Globus pallidus (tissue), 1 donor: Measurements from ENCODE around the gene GOLGA1.
"Not testable (repeated sequence)": the region's sequence is repeated elsewhere in the genome, so short reads cannot be mapped to it uniquely, and the experiment has no call there.

Source experiments
- DNase-seq: peaks from one replicate; pipeline ENCODE4 v3.0.0-alpha.2; 2015; ENCODE audit warnings: low spot score

The GOLGA1 gene

DNA sequence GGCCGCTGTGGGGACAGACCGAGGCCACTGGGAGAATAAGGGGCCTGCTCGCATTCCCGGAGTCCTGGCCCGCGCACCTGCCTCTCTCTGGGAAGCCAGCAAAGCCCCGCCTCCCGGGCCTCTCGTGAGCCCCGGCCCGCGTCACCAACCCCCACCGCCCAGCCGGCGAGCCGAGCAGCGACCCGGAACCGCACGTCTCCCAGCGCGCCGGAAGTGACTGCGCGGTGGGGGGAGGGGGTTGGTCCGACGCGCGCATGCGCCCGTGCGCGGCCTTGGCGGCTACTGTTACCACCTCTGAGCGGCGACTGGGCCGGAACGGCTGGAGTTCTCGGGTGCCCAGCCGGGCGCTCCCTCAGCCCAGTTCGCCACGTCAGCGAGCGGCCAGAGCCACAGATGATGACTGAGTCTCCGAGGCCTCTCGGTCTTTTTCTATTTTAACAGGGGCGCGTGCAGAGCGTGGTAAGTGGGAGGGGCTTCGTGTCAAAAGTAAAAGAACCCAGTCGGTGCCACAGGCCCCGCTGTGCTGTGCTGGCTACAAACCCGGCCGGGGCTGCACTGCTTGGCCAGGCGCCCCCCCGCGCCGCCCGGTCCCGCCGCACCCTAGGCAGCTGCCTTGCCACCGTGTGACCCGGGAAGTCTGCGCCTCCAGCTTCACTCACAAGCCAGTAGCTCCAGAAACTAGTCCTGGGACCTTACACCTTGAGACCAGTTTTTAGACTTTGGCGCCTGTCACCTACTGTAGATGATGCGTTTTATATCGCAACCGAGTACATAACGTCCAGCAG lies at the start of gene GOLGA1:
GOLGA1 (minus strand) TSS at position 190 of the 785 bp plus-strand sequence. CDS start 2,372 bp downstream, outside the sequence.
- DNase-seq, result peak; percentile 91

GRCh38 chr9:124983698-124984097 lies 42.8 kb upstream of the GOLGA1 start:
- DNase-seq, result no peak

- no peak for DNase-seq
These were observed 39.5 kb upstream of the GOLGA1 start for GRCh38 chr9:124980431-124980830.

DNA sequence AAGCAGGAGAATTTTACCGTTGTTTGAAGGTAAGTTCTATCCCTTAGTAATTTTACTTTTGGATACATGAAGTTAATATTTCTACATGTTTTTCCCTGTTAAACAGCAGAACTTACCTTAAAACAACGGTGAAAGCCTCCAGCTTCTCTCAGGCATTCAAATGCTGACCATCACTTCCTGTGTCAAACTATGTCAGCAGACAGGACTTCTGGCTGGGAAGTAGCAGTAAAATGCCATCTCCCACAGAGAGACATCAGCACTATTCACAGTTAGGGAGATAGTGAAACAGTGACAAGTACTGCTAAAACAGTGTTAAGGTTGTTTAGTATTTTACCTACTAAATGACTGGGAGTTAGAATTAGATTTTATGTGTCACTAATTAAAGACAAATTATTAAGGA lies 34.2 kb upstream of the GOLGA1 start:
- no peak for DNase-seq

- DNase-seq, result no peak
These were observed 32.9 kb upstream of the GOLGA1 start for GRCh38 chr9:124973807-124974206.

- no peak for DNase-seq
These were observed 31.4 kb upstream of the GOLGA1 start for GRCh38 chr9:124972241-124972770.

- no peak for DNase-seq
These were observed 28.5 kb upstream of the GOLGA1 start for GRCh38 chr9:124969401-124969800.

DNA sequence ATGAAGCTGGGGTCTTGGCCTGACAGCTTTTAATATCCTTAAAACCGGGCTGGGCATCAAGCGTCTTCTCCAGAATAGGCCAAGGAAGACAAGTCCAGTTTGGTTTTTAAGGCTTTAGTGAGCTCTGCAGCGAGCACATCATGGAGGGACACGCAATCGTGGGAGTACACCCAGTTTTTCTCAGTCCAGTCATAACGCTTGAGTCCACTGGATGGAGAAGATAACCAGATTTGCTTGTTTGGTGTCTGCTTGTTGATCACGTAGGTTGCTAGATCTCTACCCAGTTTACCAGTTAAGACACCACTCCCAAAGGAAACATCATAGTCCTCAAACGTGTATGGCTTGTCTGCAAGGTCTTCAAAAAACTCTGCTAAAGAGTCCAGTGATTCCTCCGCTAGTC lies 27.4 kb upstream of the GOLGA1 start:
- DNase-seq, result no peak

GRCh38 chr9:124965775-124966568 lies 25.1 kb upstream of the GOLGA1 start:
- not testable (repeated sequence) for DNase-seq

- no peak for DNase-seq
These were observed 23.7 kb upstream of the GOLGA1 start for GRCh38 chr9:124964604-124965003.

DNA sequence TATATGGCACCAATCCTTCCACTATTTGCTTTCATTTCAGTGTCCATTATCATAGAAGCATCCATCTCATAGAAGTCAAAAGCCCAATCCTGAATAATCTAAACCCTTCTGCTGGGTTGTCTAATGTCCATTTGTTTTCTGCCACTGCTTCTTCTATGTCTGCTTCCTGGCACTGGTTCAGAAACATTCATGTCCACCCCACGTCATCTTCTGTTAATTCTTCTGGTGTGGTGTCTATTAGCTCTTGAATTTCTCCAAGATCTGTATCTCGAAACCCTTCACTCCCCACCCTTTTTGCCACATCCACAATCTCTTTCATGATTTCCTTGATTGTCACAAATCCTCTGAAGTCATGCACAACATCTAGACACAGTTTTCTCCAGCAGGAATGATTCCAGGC lies 23.2 kb upstream of the GOLGA1 start:
- no peak for DNase-seq

- DNase-seq, result no peak
These were observed 19.5 kb upstream of the GOLGA1 start for GRCh38 chr9:124960409-124960752.

DNA sequence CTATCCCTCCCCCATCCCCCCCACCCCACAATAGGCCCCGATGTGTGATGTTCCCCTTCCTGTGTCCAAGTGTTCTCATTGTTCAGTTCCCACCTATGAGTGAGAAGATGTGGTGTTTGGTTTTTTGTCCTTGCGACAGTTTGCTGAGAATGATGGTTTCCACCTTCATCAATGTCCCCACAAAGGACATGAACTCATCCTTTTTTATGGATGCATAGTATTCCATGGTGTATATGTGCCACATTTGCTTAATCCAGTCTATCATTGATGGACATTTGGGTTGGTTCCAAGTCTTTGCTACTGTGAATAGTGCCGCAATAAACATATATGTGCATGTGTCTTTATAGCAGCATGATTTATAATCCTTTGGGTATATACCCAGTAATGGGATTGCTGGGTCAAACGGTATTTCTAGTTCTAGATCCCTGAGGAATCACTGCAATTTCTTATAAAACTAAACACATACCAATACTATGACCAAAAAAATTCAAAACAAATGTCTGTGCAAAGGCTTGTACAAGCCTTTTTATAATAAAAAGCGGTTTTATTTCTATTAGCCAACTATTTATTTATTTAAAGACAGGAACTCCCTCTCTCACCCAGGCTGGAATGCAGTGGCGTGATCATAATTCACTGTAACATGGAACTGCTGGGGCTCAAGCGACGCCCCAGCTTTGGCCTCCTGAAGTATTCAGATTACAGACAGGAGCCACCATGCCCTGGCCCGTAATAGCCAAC lies 19.0 kb upstream of the GOLGA1 start:
- not testable (repeated sequence) for DNase-seq

GRCh38 chr9:124954255-124954654 lies 13.4 kb upstream of the GOLGA1 start:
- DNase-seq, result no peak

DNA sequence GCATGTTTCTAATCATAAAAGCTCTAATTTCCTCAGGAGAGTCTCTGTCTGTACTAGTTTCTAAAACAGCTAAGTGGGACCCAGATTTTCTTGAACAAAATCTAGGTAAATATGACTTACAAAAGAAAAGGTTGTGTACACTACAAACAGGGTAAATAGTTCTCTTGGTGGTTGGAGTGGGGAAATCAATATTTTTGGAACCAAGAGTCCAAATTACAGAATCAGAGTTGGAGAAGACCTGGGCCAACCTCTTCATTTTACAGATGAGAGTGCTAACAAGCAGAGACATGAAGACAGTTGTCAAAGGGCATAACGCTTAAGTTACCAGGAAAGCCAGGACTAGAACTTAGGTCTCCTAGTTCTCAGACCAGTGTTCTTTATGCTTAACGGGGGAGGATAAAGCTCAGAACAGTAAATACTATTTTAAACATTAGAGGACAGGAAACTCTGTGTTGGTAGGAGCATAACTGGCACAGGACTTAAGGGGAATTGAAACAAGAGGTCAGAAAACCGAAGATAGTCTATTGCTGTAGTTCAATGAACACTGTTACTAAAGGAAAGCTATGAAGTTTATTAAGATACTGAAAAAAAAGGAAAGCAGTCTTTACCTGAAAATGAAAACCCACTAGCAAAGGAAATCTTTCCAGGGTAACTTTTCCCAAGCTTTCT lies 9.3 kb upstream of the GOLGA1 start:
- no peak for DNase-seq

GRCh38 chr9:124949387-124949786 lies 8.5 kb upstream of the GOLGA1 start:
- DNase-seq, result no peak

- DNase-seq, result no peak
These were observed 7.0 kb upstream of the GOLGA1 start for GRCh38 chr9:124947727-124948391.

GRCh38 chr9:124946167-124946566 lies 5.3 kb upstream of the GOLGA1 start:
- no peak for DNase-seq

DNA sequence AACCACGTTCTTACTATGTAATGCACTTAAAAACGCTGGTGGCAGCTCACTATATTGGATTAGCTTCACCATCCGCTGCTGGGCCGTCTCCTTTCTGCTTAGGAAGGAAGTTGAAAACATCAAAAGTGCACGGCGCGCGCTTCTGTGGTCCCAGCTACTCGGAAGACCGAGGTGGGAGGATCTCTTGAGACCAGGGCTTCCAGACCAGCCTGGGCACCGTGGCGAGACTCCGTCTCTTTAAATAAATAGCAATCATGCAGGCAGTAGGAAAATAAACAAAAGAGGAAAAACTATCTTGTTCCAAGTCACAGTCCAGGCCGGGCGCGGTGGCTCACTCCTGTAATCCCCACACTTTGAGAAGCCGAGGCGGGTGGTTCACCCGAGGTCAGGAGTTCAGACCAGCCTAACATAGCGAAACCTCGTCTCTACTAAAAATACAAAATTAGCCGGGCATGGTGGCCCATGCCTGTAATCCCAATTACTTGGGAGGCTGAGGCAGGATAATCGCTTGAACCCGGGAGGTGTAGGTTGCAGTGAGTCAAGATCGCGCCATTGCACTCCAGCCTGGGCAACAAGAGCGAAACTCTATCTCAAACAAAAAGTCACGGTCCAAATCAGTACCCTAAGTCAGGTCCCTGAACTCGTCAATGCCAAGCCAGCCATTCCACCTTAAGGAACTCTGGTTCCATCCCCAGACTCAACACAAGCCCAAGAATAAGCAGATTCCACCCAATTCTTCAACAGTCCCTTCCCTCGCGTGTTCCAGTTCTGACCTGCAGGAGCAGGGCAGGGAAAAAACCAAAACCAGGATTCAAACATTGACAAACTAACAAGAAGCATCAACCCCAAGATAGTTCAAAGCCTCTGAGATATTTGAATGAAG lies 1.0 kb upstream of the GOLGA1 start:
- peak; percentile 45 for DNase-seq

- no peak for DNase-seq
These were observed 376 bp downstream of the GOLGA1 start for GRCh38 chr9:124940521-124940893.
